ENCODE data around the gene NLN.

DNA sequence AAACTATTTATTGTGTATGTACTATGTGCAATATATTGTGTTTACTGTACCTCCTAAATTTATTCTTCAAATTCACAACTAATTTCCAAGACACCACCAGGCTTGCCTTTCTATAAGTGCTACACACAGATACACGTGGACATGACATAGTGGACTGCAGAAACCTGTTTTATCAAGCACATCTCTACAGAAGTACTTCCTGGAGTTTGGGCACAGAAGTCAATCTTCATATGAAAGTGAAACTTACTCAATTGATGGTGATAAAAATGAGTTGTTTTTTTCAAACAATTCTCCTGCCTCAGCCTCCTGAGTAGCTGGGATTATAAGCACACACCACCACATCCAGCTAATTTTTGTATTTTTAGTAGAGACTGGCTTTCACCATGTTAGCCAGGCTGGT is 57.6 kb downstream of the NLN start:
- TF ChIP-seq POLR2A (IDR thresholded peaks at IDR 0.05) = no peak
- TF ChIP-seq, protein P1, sequence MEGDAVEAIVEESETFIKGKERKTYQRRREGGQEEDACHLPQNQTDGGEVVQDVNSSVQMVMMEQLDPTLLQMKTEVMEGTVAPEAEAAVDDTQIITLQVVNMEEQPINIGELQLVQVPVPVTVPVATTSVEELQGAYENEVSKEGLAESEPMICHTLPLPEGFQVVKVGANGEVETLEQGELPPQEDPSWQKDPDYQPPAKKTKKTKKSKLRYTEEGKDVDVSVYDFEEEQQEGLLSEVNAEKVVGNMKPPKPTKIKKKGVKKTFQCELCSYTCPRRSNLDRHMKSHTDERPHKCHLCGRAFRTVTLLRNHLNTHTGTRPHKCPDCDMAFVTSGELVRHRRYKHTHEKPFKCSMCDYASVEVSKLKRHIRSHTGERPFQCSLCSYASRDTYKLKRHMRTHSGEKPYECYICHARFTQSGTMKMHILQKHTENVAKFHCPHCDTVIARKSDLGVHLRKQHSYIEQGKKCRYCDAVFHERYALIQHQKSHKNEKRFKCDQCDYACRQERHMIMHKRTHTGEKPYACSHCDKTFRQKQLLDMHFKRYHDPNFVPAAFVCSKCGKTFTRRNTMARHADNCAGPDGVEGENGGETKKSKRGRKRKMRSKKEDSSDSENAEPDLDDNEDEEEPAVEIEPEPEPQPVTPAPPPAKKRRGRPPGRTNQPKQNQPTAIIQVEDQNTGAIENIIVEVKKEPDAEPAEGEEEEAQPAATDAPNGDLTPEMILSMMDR (IDR thresholded peaks at IDR 0.05) = no peak
